Omental fat pad (tissue), 4 donors: ENCODE data around the gene CC2D1B. TPM values are rescaled to one million over a fixed set of nuclear protein-coding genes. Genes with fewer than 3 reads are reported as not detected.
"Not testable (repeated sequence)": the region's sequence is repeated elsewhere in the genome, so short reads cannot be mapped to it uniquely, and the experiment has no call there.

Experiments
- ATAC-seq: fragments of 150-250 bp; one replicate; pipeline ENCODE4 v1.9.1; 2016; ENCODE audit warnings: mild to moderate bottlenecking, moderate library complexity; ENCODE audit not compliant: low FRiP score
- DNase-seq: peaks from one replicate; pipeline ENCODE4 v3.0.0-alpha.2; 2019; ENCODE audit warnings: low spot score
- total RNA-seq, 4 donors: library from RNA; depleted of rRNA; stranded (reverse); fragments of >200 nt; gene quantifications; one replicate each; pipeline ENCODE4 v1.1.0, GENCODE V29; 2016
- TF ChIP-seq, protein P1 (sequence below), 3 donors: fragments of 450-650 bp; IDR thresholded peaks; one replicate each; pipeline ENCODE4 v1.5.1; 2016 to 2017; ENCODE audit warnings: antibody characterized with exemption in 3 of 3, mild to moderate bottlenecking in 3 of 3, moderate library complexity in 2 of 3

Gene CC2D1B
- total RNA-seq, 4 donors from 2014 or later, result 23.8 to 33.9 (median 29.9) TPM

DNA sequence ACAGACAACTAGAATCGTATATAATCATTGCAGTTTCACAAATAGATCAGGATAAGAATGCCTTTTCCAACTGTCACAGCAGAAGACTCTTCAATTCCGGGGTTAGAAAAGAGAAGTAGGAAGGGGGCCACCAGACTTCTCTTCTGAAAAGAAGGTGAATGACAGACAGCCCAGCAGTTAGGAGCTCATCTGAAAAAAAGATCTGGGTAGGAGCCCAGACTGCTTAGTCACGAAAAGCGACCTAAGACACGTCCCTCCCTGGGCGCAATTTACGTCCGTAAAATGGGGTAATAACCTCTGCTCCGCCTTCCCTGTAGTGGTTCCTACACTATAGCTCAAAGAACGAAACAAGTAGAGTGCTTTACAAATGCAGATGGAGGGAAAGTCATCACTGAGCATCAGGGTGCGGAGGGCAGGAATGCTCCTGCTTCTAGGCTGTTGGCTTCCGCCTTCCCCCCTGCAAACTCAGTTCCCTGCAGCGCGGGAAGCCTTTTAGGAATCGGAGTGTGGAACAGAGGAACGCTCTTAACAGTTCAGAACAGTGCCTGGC is 37.6 kb upstream of the CC2D1B start:
- TF ChIP-seq, protein P1, sequence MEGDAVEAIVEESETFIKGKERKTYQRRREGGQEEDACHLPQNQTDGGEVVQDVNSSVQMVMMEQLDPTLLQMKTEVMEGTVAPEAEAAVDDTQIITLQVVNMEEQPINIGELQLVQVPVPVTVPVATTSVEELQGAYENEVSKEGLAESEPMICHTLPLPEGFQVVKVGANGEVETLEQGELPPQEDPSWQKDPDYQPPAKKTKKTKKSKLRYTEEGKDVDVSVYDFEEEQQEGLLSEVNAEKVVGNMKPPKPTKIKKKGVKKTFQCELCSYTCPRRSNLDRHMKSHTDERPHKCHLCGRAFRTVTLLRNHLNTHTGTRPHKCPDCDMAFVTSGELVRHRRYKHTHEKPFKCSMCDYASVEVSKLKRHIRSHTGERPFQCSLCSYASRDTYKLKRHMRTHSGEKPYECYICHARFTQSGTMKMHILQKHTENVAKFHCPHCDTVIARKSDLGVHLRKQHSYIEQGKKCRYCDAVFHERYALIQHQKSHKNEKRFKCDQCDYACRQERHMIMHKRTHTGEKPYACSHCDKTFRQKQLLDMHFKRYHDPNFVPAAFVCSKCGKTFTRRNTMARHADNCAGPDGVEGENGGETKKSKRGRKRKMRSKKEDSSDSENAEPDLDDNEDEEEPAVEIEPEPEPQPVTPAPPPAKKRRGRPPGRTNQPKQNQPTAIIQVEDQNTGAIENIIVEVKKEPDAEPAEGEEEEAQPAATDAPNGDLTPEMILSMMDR (IDR thresholded peaks at IDR 0.05), result no peak

DNA sequence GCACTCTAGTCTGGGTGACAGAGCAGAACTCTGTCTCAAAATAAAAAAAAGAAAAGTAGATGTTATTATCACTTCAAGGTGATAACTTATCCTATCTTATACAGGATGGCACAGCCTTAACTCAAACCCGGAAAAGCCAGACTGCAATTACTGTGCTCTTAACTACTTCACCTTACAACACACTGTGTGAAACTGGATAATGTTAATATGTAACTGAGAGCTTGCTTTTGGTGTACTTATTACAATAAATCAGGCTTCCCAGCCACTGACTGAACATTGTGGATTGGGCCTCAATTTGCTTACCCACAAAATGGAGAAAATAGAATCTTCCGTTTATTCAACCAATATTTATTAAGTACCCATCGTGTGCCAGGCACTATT is 36.8 kb upstream of the CC2D1B start:
- DNase-seq, result no peak
- no peak for ATAC-seq
- TF ChIP-seq, protein P1 (IDR thresholded peaks at IDR 0.05), result no peak

More for the DNA sequence above, 37.6 kb upstream of the CC2D1B start:
- ATAC-seq, result peak; percentile 15
- DNase-seq, result no peak

DNA sequence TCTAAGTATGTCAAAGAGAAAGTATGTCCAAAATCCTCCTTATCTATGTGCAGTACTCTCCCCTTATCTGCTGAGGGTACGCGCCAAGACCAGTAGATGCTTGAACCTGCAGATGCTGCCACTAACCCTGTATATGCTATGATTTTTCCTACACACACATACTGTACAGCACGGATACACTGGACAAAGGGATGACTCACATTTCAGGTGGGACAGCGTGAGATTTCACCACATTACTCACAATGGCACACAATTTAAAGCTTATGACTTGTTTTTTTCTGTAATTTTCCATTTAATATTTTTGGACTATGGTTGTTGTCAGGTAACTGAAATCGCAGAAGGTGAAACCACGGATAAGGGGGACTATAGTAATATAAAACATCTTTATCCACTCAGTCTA is 34.1 kb upstream of the CC2D1B start:
- no peak for DNase-seq
- TF ChIP-seq, protein P1 (IDR thresholded peaks at IDR 0.05), result no peak
- ATAC-seq, result no peak

DNA sequence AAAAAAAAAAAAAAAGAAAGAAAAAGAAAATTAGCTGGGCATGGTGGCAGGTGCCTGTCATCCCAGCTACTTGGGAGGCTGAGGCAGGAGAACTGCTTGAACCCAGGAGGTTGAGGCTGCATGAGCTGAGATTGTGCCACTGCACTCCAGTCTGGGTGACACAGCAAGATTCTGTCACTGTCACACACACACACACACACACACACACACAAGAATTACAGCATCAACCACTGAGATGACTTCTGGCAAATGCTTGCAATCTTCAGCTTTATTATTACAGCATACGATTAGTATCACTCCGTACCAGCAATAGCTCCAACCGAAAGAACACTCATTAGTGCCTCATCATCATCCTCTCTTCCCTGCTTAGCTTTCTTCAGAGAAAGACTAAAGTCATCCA is 33.6 kb upstream of the CC2D1B start:
- TF ChIP-seq, protein P1 (IDR thresholded peaks at IDR 0.05), result no peak
- DNase-seq (no peak), ATAC-seq (no peak)

- no peak for DNase-seq
- TF ChIP-seq, protein P1 (IDR thresholded peaks at IDR 0.05), result no peak
- no peak for ATAC-seq
These were observed 27.2 kb upstream of the CC2D1B start for GRCh38 chr1:52393174-52393573.

DNA sequence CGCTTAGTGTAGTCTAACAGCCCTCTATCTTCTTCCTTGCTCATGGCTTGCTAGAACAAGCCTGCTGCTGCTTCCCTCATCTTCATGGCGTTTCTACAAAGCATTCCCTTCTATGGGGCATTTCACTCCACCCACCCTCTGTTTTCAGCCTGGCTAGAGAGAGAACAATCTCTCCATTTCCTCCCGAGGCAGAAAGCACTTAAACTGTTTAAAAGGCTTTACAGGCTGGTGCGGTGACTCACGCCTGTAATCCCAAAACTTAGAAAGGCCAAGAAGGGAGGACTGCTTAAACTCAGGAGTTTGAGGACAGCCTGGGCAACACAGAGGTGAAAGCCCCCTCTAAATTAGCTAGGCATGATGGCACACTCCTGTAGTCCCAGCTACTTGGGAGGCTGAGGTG is 20.5 kb upstream of the CC2D1B start:
- DNase-seq, result no peak
- no peak for ATAC-seq
- TF ChIP-seq, protein P1 (IDR thresholded peaks at IDR 0.05), result no peak

DNA sequence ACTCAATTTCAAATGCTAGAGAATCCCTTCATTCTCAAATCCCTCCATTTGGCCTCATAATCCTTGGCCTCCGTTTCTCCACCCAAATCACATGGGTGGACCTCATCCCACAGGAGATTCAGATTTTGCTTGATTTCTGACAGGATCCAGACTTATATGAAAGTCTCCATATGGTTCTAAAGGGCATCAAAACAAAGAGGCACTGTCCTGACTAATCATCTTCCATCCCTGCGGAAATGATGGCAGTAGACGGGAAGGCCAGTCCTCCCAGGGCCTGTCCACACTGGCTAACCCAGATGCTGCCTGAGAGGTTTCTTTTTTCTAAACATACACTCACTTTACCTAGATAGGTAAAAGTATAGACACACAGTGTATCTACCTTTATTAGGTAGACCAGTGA is 19.4 kb upstream of the CC2D1B start:
- TF ChIP-seq, protein P1 (IDR thresholded peaks at IDR 0.05), result no peak
- ATAC-seq (no peak), DNase-seq (no peak)

- DNase-seq, ATAC-seq: not testable (repeated sequence)
These were observed 3.8 kb upstream of the CC2D1B start for GRCh38 chr1:52369851-52370250.
